ENCODE results near the gene GRPEL2.

- TF ChIP-seq CTCF (IDR thresholded peaks at IDR 0.05; ENCODE audit: borderline replicate concordance, extremely low read depth, low read length, poor library complexity, severe bottlenecking) (no peak), EZH2 (IDR thresholded peaks at IDR 0.05; ENCODE audit: borderline replicate concordance, low read depth, low read length, severe bottlenecking) (no peak)
These were observed 46.2 kb downstream of the GRPEL2 start for GRCh38 chr5:149391524-149391923.

All from DND-41 (cell line).